H1 (cell line): ENCODE measurements around the gene PPM1M. TPM values are rescaled to one million over a fixed set of nuclear protein-coding genes. Genes with fewer than 3 reads are reported as not detected.

ENCODE experiments used
- CTCF ChIA-PET: fragments of 300-600 bp; sonication (Branson Sonifier 250); formaldehyde crosslinking; loops from one replicate; lab custom pipeline; 2021; ENCODE audit not compliant: partially characterized antibody; lab: Charles Lee
- POLR2A ChIA-PET: fragments of 300-600 bp; sonication (Branson Sonifier 250); formaldehyde crosslinking; loops from one replicate; lab custom pipeline; 2021; ENCODE audit warnings: inconsistent platforms; ENCODE audit not compliant: partially characterized antibody; lab: Charles Lee
- DNase-seq, 2 experiments: peaks; one replicate each; pipeline versions ENCODE4 v3.0.0 to v3.0.0-alpha.2; 2010 to 2022; ENCODE audit warnings: low spot score in 2 of 2, low read depth in 1 of 2, mixed read lengths in 1 of 2
- FAIRE-seq: peaks from 2 replicates; lab custom pipeline; 2011; peaks lifted over from hg19 to GRCh38; lab: Jason Lieb, UNC
- H2AFZ ChIP-seq: 2 replicates; pipeline ENCODE4 v1.8.1; 2012; ENCODE audit warnings: low read length, inconsistent platforms
- H2AK5ac ChIP-seq: 2 replicates; pipeline ENCODE4 v1.6.1; 2013; ENCODE audit warnings: low read depth, low read length
- H2BK120ac ChIP-seq: replicated peaks from 2 replicates; pipeline ENCODE3; 2013; ENCODE audit warnings: low read depth, low read length, inconsistent platforms
- H2BK12ac ChIP-seq: 2 replicates; pipeline ENCODE4 v1.6.1; 2013; ENCODE audit warnings: low read depth, low read length
- H2BK15ac ChIP-seq: 2 replicates; pipeline ENCODE4 v1.6.1; 2013; ENCODE audit warnings: low read length
- H2BK20ac ChIP-seq: 2 replicates; pipeline ENCODE4 v1.6.1; 2013; ENCODE audit warnings: low read length
- H2BK5ac ChIP-seq: 2 replicates; pipeline ENCODE4 v1.6.1; 2013; ENCODE audit warnings: low read depth, low read length
- H3K14ac ChIP-seq: 2 replicates; pipeline ENCODE4 v1.6.1; 2013; ENCODE audit warnings: inconsistent platforms; ENCODE audit not compliant: insufficient read length
- H3K18ac ChIP-seq: 2 replicates; pipeline ENCODE4 v1.6.1; 2013; ENCODE audit warnings: low read length; ENCODE audit errors: extremely low read depth
- H3K23ac ChIP-seq: 2 replicates; pipeline ENCODE4 v1.6.1; 2013; ENCODE audit warnings: inconsistent platforms; ENCODE audit not compliant: insufficient read length
- H3K23me2 ChIP-seq: 2 replicates; pipeline ENCODE4 v1.6.1; 2013; ENCODE audit warnings: low read depth, low read length
- H3K27ac ChIP-seq: 2 replicates; pipeline ENCODE4 v1.6.1; 2011; ENCODE audit warnings: low read depth, low read length, inconsistent platforms
- H3K27me3 ChIP-seq, 4 experiments: replicated peaks in 1 of 4; 1 replicate in 1 of 4; 2 replicates in 3 of 4; pipeline versions ENCODE4 v1.6.1 to v1.8.1; 2011 to 2013; ENCODE audit warnings: low read length in 3 of 4, mild to moderate bottlenecking in 3 of 4, inconsistent platforms in 2 of 4, mixed read lengths in 2 of 4, moderate library complexity in 1 of 4; ENCODE audit not compliant: control insufficient read depth in 3 of 4, insufficient read depth in 3 of 4; ENCODE audit errors: extremely low read depth in 1 of 4
- H3K36me3 ChIP-seq, 4 experiments: 2 replicates each; pipeline versions ENCODE4 v1.6.1 to v1.8.1; 2011 to 2013; ENCODE audit warnings: mild to moderate bottlenecking in 4 of 4, low read length in 3 of 4, moderate library complexity in 2 of 4, control low read depth in 1 of 4, inconsistent platforms in 1 of 4; ENCODE audit not compliant: insufficient read depth in 4 of 4, control insufficient read depth in 2 of 4
- H3K4ac ChIP-seq: replicated peaks from 2 replicates; pipeline ENCODE3; 2013; ENCODE audit warnings: low read length, low read depth, mixed read lengths, inconsistent platforms; ENCODE audit not compliant: insufficient read length
- H3K4me1 ChIP-seq, 4 experiments: replicated peaks in 1 of 4; 1 replicate in 1 of 4; 2 replicates in 3 of 4; pipeline versions ENCODE4 v1.6.1 to v1.8.1; 2011 to 2013; ENCODE audit warnings: low read length in 3 of 4, inconsistent platforms in 2 of 4, mixed read lengths in 1 of 4; ENCODE audit not compliant: insufficient read depth in 4 of 4, control insufficient read depth in 3 of 4
- H3K4me2 ChIP-seq, 2 experiments: 2 replicates each; pipeline versions ENCODE4 v1.6.1 to v1.8.1; 2011 to 2013; ENCODE audit warnings: low read depth in 2 of 2, low read length in 2 of 2, control low read depth in 1 of 2, inconsistent platforms in 1 of 2, mild to moderate bottlenecking in 1 of 2; ENCODE audit not compliant: insufficient read depth in 1 of 2
- H3K4me3 ChIP-seq, 4 experiments: fragments of 200-600, 300-600 bp in 1 of 4; sonication (generic), shearing (Covaris generic), sonication (Bioruptor Twin) in 1 of 4; 2 replicates each; pipeline versions ENCODE4 v1.5.1 to v1.8.1; 2011 to 2016; ENCODE audit warnings: low read length in 4 of 4, low read depth in 3 of 4, control low read depth in 2 of 4, inconsistent platforms in 2 of 4, mild to moderate bottlenecking in 2 of 4, mixed read lengths in 1 of 4, moderate library complexity in 1 of 4; ENCODE audit not compliant: insufficient read depth in 2 of 4; ENCODE audit errors: extremely low read depth in 1 of 4
- H3K56ac ChIP-seq: replicated peaks from 2 replicates; pipeline ENCODE3; 2013; ENCODE audit warnings: low read depth, mild to moderate bottlenecking, mixed read lengths, low read length, inconsistent platforms; ENCODE audit not compliant: insufficient read length
- H3K79me1 ChIP-seq: 2 replicates; pipeline ENCODE4 v1.6.1; 2013; ENCODE audit warnings: low read depth, low read length, control low read depth
- H3K79me2 ChIP-seq, 2 experiments: 2 replicates each; pipeline versions ENCODE4 v1.6.1 to v1.8.1; 2012 to 2013; ENCODE audit warnings: low read length in 2 of 2, mild to moderate bottlenecking in 2 of 2, inconsistent platforms in 1 of 2; ENCODE audit not compliant: insufficient read depth in 2 of 2, control insufficient read depth in 1 of 2
- H3K9ac ChIP-seq, 4 experiments: replicated peaks in 1 of 4; 1 replicate in 1 of 4; 2 replicates in 3 of 4; pipeline versions ENCODE4 v1.6.1 to v1.8.1; 2011 to 2013; ENCODE audit warnings: low read depth in 3 of 4, low read length in 3 of 4, control low read depth in 2 of 4, mild to moderate bottlenecking in 2 of 4, moderate library complexity in 2 of 4, inconsistent platforms in 1 of 4; ENCODE audit errors: extremely low read depth in 1 of 4
- H3K9me3 ChIP-seq, 2 experiments: 2 replicates each; pipeline versions ENCODE4 v1.6.1 to v1.8.1; 2012 to 2013; ENCODE audit warnings: mild to moderate bottlenecking in 2 of 2, moderate library complexity in 2 of 2, control low read depth in 1 of 2, inconsistent platforms in 1 of 2, low read depth in 1 of 2, low read length in 1 of 2, mixed read lengths in 1 of 2; ENCODE audit not compliant: insufficient read depth in 2 of 2
- H4K20me1 ChIP-seq, 2 experiments: replicated peaks in 1 of 2; 2 replicates each; pipeline versions ENCODE3 to v1.8.1; 2011 to 2013; ENCODE audit warnings: inconsistent platforms in 2 of 2, low read length in 2 of 2, mild to moderate bottlenecking in 1 of 2; ENCODE audit not compliant: insufficient read depth in 2 of 2, control insufficient read depth in 1 of 2
- H4K5ac ChIP-seq: 2 replicates; pipeline ENCODE4 v1.6.1; 2013; ENCODE audit warnings: low read length, low read depth, mixed read lengths, inconsistent platforms; ENCODE audit not compliant: insufficient read length
- H4K8ac ChIP-seq: 2 replicates; pipeline ENCODE4 v1.8.0; 2013; ENCODE audit warnings: mild to moderate bottlenecking, moderate library complexity, low read length, inconsistent platforms; ENCODE audit not compliant: insufficient read depth; ENCODE audit errors: extremely low read depth
- H4K91ac ChIP-seq: replicated peaks from 2 replicates; pipeline ENCODE3; 2013; ENCODE audit warnings: low read length, mixed read lengths, inconsistent platforms; ENCODE audit not compliant: insufficient read length
- EZH2 ChIP-seq: fragments of 200-600 bp; sonication (generic); IDR thresholded peaks from 2 replicates; pipeline ENCODE4 v1.7.1; 2012; ENCODE audit warnings: low read depth, mild to moderate bottlenecking, moderate library complexity, low read length, inconsistent platforms; ENCODE audit not compliant: severe bottlenecking
- KDM4A ChIP-seq: IDR thresholded peaks from one replicate; pipeline ENCODE4 v1.7.1; 2012; ENCODE audit warnings: low read depth, mild to moderate bottlenecking, moderate library complexity, low read length, inconsistent platforms; ENCODE audit not compliant: severe bottlenecking
- WGBS, 2 experiments: shearing (Covaris generic) in 1 of 2; methylation state at CpG; one replicate each; pipeline versions ENCODE4 v1.1.6 to v1.1.7; 2013 to 2015; ENCODE audit warnings: low lambda C conversion rate in 2 of 2, mixed read lengths in 2 of 2, inconsistent platforms in 1 of 2, low coverage in 1 of 2, missing lambda C conversion rate in 1 of 2; ENCODE audit not compliant: insufficient replicate concordance in 2 of 2, insufficient coverage in 1 of 2, insufficient read length in 1 of 2; ENCODE audit errors: extremely low coverage in 1 of 2, missing lambda C conversion rate in 1 of 2; 5-methylcytosine and 5-hydroxymethylcytosine counted together
- long read RNA-seq, 2 experiments: library from RNA in 1 of 2; library from capped mRNA in 1 of 2; stranded (forward); transcript quantifications; one replicate each; pipeline ENCODE4 v2.0.0, GENCODE V29; 2021; ENCODE audit warnings: inconsistent platforms in 1 of 2
- polyA minus RNA-seq, 3 experiments: library from RNA; depleted of rRNA, polyadenylated mRNA; stranded (reverse); fragments of >200 nt; gene quantifications; 1 replicate in 2 of 3; 2 replicates in 1 of 3; pipeline ENCODE4 v1.2.3, GENCODE V29; 2011
- polyA plus RNA-seq, 7 experiments: library from polyadenylated mRNA; depleted of rRNA in 3 of 7; stranded (reverse) in 5 of 7; unstranded in 2 of 7; fragments of >200 nt in 5 of 7; fragments of 200-250 nt in 2 of 7; gene quantifications; 1 replicate in 5 of 7; 2 replicates in 1 of 7; 4 replicates in 1 of 7; pipeline versions ENCODE4 v1.2.1 to v1.2.3, GENCODE V29; 2011 to 2013; ENCODE audit warnings: missing spikeins in 2 of 7, mixed read lengths in 2 of 7
- total RNA-seq: library from RNA; stranded (reverse); fragmentation: NEBNext Ultra II Directional; extraction: Animal tissue kit (Norgen Biotek cat#: 25700); gene quantifications from 2 replicates; pipeline ENCODE4 v1.2.1, GENCODE V29; 2021
- TF ChIP-seq, protein P1 (sequence below): IDR thresholded peaks from 2 replicates; pipeline ENCODE4 v1.6.1; 2012; ENCODE audit warnings: inconsistent platforms

The PPM1M gene, protein sequence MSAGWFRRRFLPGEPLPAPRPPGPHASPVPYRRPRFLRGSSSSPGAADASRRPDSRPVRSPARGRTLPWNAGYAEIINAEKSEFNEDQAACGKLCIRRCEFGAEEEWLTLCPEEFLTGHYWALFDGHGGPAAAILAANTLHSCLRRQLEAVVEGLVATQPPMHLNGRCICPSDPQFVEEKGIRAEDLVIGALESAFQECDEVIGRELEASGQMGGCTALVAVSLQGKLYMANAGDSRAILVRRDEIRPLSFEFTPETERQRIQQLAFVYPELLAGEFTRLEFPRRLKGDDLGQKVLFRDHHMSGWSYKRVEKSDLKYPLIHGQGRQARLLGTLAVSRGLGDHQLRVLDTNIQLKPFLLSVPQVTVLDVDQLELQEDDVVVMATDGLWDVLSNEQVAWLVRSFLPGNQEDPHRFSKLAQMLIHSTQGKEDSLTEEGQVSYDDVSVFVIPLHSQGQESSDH
- total RNA-seq (5.2 and 5.4 TPM in 2 replicates), polyA plus RNA-seq (2011; rRNA removed) (5.1 and 6.3 TPM in 2 replicates), polyA minus RNA-seq (2011; rRNA and poly(A)+ RNA removed) (7.5 and 11.2 TPM in 2 replicates)
- polyA plus RNA-seq (2011; cell fraction: cytosol; rRNA removed) = 6.3 TPM
- 15.4 TPM for polyA plus RNA-seq (2011; cell fraction: nucleus; rRNA removed)
- 4.8 to 6.4 TPM (median 5.3 TPM) in 4 replicates for polyA plus RNA-seq (2012, experiment 1 of 2)
- 5.8 TPM for polyA plus RNA-seq (2012, experiment 2 of 2)
- 2.7 TPM for polyA plus RNA-seq (2013, experiment 1 of 2)
- 3.0 TPM for polyA plus RNA-seq (2013, experiment 2 of 2)
- polyA minus RNA-seq (2011; cell fraction: cytosol; rRNA and poly(A)+ RNA removed) = 5.2 TPM
- polyA minus RNA-seq (2011; cell fraction: nucleus; rRNA and poly(A)+ RNA removed) = 2.0 TPM
- long read RNA-seq, experiment 1, partial matches to known transcripts = 7 of 9 reads
- long read RNA-seq, experiment 1, other reads (novel, unspliced or antisense) = 2 of 9 reads
- long read RNA-seq, experiment 2 = 0 reads

DNA sequence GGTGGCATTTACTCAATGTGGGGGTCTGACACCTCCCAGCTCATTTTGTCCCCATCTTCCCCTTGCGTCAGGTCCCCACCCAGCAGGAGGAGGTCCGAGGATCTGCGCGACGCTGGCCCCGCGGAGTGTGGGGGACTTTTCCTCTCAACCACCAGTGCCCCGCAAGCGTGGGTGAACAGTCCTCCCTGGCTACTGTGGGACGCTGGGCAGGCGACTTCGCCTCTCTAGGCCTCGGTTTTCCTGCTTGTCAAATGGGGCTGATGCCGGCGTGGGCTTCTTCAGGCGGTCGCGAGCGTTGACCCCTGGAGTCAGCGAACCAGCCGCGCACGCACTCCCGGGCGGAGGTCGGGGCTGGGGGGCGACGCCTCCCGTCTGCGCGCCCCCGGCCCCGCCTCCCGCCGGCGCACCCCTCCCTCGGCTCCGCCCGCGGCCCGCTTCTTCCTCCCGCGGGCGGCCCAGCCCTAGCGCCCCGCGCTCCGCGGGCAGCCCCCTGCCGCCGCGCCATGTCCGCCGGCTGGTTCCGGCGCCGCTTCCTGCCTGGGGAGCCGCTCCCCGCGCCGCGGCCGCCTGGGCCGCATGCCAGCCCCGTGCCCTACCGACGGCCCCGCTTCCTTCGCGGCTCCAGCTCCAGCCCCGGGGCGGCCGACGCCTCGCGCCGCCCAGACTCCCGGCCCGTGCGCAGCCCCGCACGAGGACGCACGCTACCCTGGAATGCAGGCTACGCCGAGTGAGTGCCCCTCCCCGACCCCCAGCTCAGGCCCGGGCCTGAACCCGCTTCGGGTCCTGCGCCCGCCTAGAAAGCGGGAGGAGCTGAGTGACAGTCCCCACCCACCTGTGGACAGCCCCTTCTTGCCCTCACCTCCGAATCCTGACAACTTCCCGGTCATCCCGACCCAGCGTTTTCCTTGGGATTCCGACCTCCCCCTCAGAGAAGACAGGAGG lies at the start of gene PPM1M:
PPM1M (plus strand) TSS at position 438 of the 942 bp plus-strand sequence; CDS start at position 504, 66 bp downstream.
- no peak within 1 kb of the TSS for H3K56ac ChIP-seq
- H2BK5ac ChIP-seq = no peak within 1 kb of the TSS; the same call in 1 of the 2 replicates
- CTCF ChIA-PET = interaction anchor here (1.0 to 17.7 kb wide), 9 partner anchors 10 to 140 kb away, joined by 3 to 126 read pairs (median 5); partner anchors contain the start of gene WDR82
- H3K9ac ChIP-seq = peak within 1 kb of the TSS in 3 of 4 experiments; percentile 34 to 76 (median 44); a peak in 3 of 7 replicates
- peaks cover 6 to 37% (median 23%) of the 10 kb centered on the region in 4 experiments; a peak in 6 of 7 replicates for H3K27me3 ChIP-seq
- peaks cover 5 to 12% of the 10 kb centered on the region in 2 experiments for H4K20me1 ChIP-seq
- H2BK20ac ChIP-seq = no peak within 1 kb of the TSS
- H3K14ac ChIP-seq = no peak within 1 kb of the TSS
- peaks cover 0 to 9% (median 0%) of the 10 kb centered on the region in 4 experiments; a peak in 2 of 8 replicates for H3K36me3 ChIP-seq
- 9% methylated on average over 48 of the region's 98 CpGs; no CpG with 5 or more reads in 1 of the 2 experiments for WGBS, 2 experiments
- no peak within 1 kb of the TSS for H2AFZ ChIP-seq
- no peaks in the 10 kb centered on the region for H3K9me3 ChIP-seq
- no peaks in the 10 kb centered on the region for H3K79me1 ChIP-seq
- H4K8ac ChIP-seq = no peak within 1 kb of the TSS; the same call in 1 of the 2 replicates
- peak within 1 kb of the TSS; percentile 47 for H4K91ac ChIP-seq
- H3K27ac ChIP-seq = no peak within 1 kb of the TSS
- DNase-seq (peak in 1 of 2 experiments; percentile 83), FAIRE-seq (no peak)
- H3K23ac ChIP-seq = no peak within 1 kb of the TSS
- no peak within 1 kb of the TSS for H2BK120ac ChIP-seq
- peak within 1 kb of the TSS; percentile 88; the same call in 1 of the 2 replicates for H2BK15ac ChIP-seq
- H3K4ac ChIP-seq = no peak within 1 kb of the TSS
- peak within 1 kb of the TSS; percentile 50; the same call in 1 of the 2 replicates for H2BK12ac ChIP-seq
- no peak within 1 kb of the TSS; the same call in none of the 2 replicates for H3K18ac ChIP-seq
- H3K79me2 ChIP-seq = no peaks in the 10 kb centered on the region
- peaks cover 5 to 18% (median 14%) of the 10 kb centered on the region in 4 experiments for H3K4me1 ChIP-seq
- H3K23me2 ChIP-seq = peaks cover 10% of the 10 kb centered on the region
- H3K4me2 ChIP-seq = peak within 1 kb of the TSS; percentile 65 to 70
- H4K5ac ChIP-seq = peak within 1 kb of the TSS; percentile 19
- H2AK5ac ChIP-seq = no peak within 1 kb of the TSS
- peak within 1 kb of the TSS; percentile 32 to 58 (median 51) for H3K4me3 ChIP-seq
- POLR2A ChIA-PET = interaction anchor here (1.0 to 3.6 kb wide), 8 partner anchors 9 to 33 kb away, joined by 3 to 27 read pairs (median 5); partner anchors contain the start of gene WDR82
- TF ChIP-seq KDM4A (peak; percentile 63), EZH2 (peak; percentile 43)
- TF ChIP-seq, protein P1, sequence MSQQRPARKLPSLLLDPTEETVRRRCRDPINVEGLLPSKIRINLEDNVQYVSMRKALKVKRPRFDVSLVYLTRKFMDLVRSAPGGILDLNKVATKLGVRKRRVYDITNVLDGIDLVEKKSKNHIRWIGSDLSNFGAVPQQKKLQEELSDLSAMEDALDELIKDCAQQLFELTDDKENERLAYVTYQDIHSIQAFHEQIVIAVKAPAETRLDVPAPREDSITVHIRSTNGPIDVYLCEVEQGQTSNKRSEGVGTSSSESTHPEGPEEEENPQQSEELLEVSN = peak; percentile 93
